Measurements from ENCODE around the gene DPP8. TPM values are rescaled to one million over a fixed set of nuclear protein-coding genes. Genes with fewer than 3 reads are reported as not detected.

DPP8 gene
- total and polyA plus RNA-seq, 10 donors: 6.0 to 74.6 (median 53.2) TPM

- H3K4me3 ChIP-seq: no peak overlapping the region
- WGBS, 5 donors: 69 to 78% (median 72%) methylated on average over 10 of the region's 10 CpGs
- no peak for DNase-seq
- peaks cover 0 to 14% (median 3%) of the 10 kb centered on the region in 6 donors for H3K4me1 ChIP-seq
- H3K9me3 ChIP-seq: no peaks in the 10 kb centered on the region
- intact Hi-C loops (cut with DNase I; ENCODE audit: low total_unique reads): no loop called here
- no peaks in the 10 kb centered on the region for H3K36me3 ChIP-seq
- H3K27ac ChIP-seq: no peak overlapping the region
- H3K27me3 ChIP-seq (replicated peaks in 1 of 7): peaks cover 0 to 41% (median 0%) of the 10 kb centered on the region in 7 donors
- TF ChIP-seq POLR2AphosphoS5 (IDR thresholded peaks at IDR 0.05) (no peak), CTCF (IDR thresholded peaks at IDR 0.05 in 8 of 11, conservative IDR thresholded peaks at IDR 0.05 in 3 of 11) (no peak)
Measured at GRCh38 chr15:65406424-65407000, 111.0 kb downstream of the DPP8 start.

GRCh38 chr15:65405791-65406423, 111.6 kb downstream of the DPP8 start:
- H3K4me1 ChIP-seq: peaks cover 0 to 20% (median 7%) of the 10 kb centered on the region in 6 donors
- TF ChIP-seq POLR2A (IDR thresholded peaks at IDR 0.05): no peak
- no peak for TF ChIP-seq POLR2AphosphoS5 (IDR thresholded peaks at IDR 0.05)
- TF ChIP-seq CTCF (IDR thresholded peaks at IDR 0.05 in 8 of 11, conservative IDR thresholded peaks at IDR 0.05 in 3 of 11): no peak
- H3K27ac ChIP-seq: no peak overlapping the region
- no peaks in the 10 kb centered on the region for H3K36me3 ChIP-seq
- H3K9me3 ChIP-seq: no peaks in the 10 kb centered on the region
- 83 to 94% (median 88%) methylated on average over 7 of the region's 7 CpGs for WGBS, 5 donors
- H3K27me3 ChIP-seq (replicated peaks in 1 of 7): peaks cover 0 to 42% (median 0%) of the 10 kb centered on the region in 7 donors
- DNase-seq: no peak
- intact Hi-C loops (cut with DNase I; ENCODE audit: low total_unique reads): no loop called here
- H3K4me3 ChIP-seq: no peak overlapping the region

- no peaks in the 10 kb centered on the region for H3K36me3 ChIP-seq
- H3K4me1 ChIP-seq: peaks cover 0 to 24% (median 13%) of the 10 kb centered on the region in 6 donors
- TF ChIP-seq POLR2AphosphoS5 (IDR thresholded peaks at IDR 0.05): no peak
- TF ChIP-seq CTCF (IDR thresholded peaks at IDR 0.05 in 8 of 11, conservative IDR thresholded peaks at IDR 0.05 in 3 of 11): no peak
- no peak for TF ChIP-seq POLR2A (IDR thresholded peaks at IDR 0.05)
- no peak overlapping the region for H3K4me3 ChIP-seq
- no peaks in the 10 kb centered on the region for H3K9me3 ChIP-seq
- no peak overlapping the region for H3K27ac ChIP-seq
- intact Hi-C loops (cut with DNase I; ENCODE audit: low total_unique reads): no loop called here
- no peak for DNase-seq
- 70 to 81% (median 76%) methylated on average over 6 of the region's 6 CpGs for WGBS, 5 donors
- H3K27me3 ChIP-seq (replicated peaks in 1 of 7): peaks cover 0 to 35% (median 0%) of the 10 kb centered on the region in 7 donors
Measured at GRCh38 chr15:65404186-65404872, 113.2 kb downstream of the DPP8 start.

- WGBS, 5 donors: 84 to 91% (median 90%) methylated on average over 4 of the region's 4 CpGs
- TF ChIP-seq CTCF (IDR thresholded peaks at IDR 0.05 in 8 of 11, conservative IDR thresholded peaks at IDR 0.05 in 3 of 11) (no peak), POLR2AphosphoS5 (IDR thresholded peaks at IDR 0.05) (no peak), POLR2A (IDR thresholded peaks at IDR 0.05) (no peak)
- Histone ChIP-seq H3K4me3 (no peak overlapping the region), H3K27me3 (replicated peaks in 1 of 7) (peaks cover 0 to 41% (median 0%) of the 10 kb centered on the region in 7 donors), H3K27ac (no peak overlapping the region), H3K9me3 (no peaks in the 10 kb centered on the region), H3K36me3 (no peaks in the 10 kb centered on the region), H3K4me1 (peaks cover 0 to 17% (median 10%) of the 10 kb centered on the region in 6 donors)
- intact Hi-C loops (cut with DNase I; ENCODE audit: low total_unique reads): no loop called here
- no peak for DNase-seq
Measured at GRCh38 chr15:65402961-65403360, 114.5 kb downstream of the DPP8 start.
